HG02938 (cell line): Measurements from ENCODE around the gene TRPC4.

Source experiments
- ATAC-seq: cut with Tn5 transposase; IDR thresholded peaks from one replicate; pipeline ENCODE4 v1.9.1; 2021; ENCODE audit warnings: mild to moderate bottlenecking, moderate library complexity; ENCODE audit not compliant: unreplicated experiment

TRPC4 gene

DNA sequence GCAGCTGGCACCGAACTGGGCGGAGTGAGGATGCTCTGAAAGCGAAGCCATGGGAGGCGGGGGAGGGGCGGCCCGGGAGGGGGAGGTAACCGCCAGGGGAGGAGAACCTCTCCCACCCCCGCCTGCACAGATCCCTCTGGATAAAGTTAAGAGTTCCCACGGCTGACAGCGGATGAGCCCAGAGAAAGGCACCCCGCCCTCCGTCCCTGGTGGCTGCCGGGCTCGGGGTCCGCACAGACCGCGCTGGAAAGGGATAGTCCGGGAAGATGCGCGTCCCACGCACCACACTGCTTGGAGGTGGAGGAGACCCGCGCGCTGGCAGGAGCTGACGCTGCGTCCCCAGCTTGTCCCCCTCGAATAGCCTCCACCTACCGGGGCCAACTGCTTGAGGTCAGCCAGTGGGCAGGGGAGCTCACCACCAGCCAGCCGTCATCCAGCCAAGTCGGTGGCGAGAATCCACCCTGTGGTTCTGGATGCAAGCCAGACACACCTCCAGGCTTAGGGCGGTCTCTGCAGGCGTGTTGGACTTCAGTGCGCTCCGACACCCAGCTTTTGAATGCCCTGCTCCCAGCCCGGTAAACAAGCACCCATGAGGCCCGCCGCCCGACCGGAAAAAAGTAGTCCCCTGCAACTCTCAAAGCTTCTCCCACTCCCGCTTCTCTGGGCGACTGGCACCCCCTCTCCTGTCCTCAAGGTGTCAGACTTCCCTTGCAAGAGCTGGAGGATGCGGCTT lies at the start of gene TRPC4:
TRPC4 (minus strand) TSS at position 17 of the 733 bp plus-strand sequence. CDS start 86,439 bp downstream, outside the sequence.
- ATAC-seq: no peak

DNA sequence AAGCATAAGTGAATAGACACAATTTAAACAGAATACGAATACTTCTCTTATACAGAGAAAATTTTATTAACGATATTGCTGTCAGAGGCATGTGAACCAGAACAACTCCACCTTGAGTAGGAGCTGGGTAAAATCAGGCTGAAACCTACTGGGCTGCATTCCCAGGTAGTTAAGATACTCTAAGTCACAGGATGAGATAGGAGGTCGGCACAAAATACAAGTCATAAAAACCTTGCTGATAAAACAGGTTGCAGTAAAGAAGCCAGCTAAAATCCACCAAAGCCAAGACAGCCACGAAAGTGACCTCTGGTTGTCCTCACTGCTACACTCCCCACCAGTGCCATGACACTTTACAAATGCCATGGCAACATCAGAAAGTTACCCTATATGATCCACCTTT lies 49.2 kb upstream of the TRPC4 start:
- no peak for ATAC-seq

DNA sequence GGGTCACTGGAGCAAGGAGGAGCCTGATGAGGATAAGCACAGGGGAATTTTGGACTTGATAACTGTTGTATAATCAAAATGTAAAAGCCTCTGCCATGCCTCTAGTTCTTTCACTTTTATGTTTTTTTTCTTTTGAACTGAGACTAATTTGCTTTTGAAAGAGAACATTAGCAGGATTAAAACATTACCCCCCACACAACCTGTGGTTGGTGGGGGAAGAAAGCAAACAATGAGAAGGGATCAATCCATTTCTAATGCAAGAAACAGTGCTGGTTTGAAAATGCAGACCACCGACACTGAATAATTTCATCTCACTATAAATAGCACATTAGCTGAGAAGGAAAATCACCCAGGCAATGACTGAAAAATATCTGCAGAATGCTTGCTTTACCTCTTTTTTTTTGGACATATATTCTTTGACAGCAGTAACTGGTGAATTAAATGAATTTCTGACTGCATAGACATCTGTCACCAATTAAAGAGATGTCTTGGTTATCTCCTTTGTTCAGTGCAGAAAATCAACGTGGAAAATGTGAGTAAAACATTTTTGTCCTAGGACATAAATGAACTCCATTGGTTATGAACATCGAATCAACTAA lies 48.6 kb upstream of the TRPC4 start:
- ATAC-seq: no peak

DNA sequence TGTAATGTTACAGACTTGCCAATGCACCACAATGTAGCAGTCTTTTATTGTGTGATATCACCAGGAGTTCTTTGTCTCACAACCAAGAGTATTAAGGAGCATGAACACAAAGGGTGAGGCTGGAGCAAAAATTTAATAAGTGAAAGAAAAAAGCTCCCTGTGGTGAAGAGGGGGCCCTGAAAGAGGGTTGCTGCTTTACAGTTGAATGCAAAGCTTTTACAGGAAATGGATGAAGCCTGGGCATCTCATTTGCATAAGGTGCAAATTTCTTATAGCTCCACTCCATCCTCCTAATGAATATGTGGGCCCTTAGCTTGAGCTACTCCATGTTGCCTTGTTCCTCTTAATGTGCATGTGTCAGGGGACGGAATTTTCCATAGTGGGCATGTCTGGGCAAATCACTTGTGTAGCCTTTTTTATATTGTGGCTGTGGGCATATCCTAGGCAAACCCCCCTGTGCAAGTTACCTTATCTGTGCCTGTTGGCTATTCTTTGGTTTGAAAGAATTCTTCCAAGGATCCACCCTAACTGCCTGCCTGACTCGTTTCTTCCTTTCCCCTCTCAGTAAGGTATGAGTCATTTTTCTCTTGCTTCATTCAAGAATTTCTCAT lies 45.3 kb upstream of the TRPC4 start:
- ATAC-seq: no peak

DNA sequence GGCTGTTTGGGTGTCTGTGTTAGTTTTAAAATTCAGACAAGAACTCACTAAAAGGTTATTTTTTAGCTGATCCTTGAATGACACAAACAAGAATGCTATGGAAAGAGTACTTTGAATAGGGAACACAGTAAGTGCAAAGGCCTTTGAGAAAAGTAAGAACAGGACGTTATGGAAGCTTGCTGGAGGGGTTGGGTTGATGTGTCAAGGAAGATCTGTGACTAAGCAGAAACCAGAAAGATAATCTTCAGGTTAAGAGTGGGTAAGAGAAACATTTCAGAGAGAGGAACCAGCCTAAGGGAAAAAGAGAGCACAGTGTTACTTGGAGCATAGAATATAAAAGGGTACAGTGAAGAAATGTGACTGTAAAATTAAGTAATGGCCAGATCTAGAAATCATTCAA lies 41.2 kb upstream of the TRPC4 start:
- no peak for ATAC-seq

DNA sequence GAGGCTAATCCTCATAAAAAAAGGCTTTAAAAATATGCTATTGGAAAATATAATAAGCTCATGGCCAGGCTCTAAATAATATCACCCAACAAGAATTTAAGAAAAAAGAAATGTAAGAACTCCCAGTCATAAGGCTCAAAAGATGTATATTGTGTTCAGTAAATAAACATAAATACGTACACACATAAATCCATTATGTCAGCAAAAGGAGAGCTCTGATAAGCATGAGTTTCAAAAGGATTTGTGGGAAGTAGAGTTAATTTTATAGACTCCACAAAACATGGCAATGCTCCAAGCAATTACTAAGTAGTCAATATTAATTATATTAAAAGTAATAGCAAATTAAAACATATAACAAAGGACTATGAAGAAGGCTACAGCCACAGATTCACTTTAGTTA lies 37.3 kb upstream of the TRPC4 start:
- ATAC-seq: no peak

DNA sequence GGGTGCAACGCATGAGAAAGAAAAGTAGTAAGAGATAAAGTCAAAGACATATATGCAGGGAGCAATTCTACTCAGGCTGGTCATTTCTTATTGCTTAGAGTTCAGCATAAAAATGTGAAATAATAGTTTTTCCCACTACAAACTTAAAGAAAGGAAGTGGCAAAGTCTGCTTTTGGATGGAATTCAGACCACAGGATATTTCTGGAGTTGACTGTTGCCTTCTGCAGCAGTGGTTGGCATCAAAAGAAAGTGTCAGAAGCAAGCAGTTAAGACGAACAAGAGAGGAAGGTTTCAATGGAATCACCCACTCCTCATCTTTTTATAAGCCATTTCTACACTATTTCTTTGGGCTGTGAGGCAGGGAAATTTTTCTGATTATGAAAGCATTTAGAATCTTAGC lies 36.2 kb upstream of the TRPC4 start:
- no peak for ATAC-seq

DNA sequence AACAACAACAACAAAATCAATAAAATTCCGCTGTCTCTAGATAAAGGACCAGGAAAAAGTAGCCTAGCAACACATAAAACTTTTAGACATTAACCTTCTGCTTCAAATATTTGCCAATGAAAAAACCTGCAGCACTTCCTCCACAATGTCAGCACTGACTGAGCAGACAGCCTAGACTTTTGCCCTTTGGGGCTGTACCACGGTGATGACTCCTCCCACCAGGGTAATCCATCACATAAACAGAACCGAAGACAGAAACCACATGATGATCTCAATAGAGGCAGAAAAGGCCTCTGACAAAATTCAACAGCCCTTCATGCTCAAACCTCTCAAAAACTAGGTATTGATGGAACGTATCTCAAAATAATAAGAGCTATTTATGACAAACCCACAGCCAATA lies 30.2 kb upstream of the TRPC4 start:
- no peak for ATAC-seq

DNA sequence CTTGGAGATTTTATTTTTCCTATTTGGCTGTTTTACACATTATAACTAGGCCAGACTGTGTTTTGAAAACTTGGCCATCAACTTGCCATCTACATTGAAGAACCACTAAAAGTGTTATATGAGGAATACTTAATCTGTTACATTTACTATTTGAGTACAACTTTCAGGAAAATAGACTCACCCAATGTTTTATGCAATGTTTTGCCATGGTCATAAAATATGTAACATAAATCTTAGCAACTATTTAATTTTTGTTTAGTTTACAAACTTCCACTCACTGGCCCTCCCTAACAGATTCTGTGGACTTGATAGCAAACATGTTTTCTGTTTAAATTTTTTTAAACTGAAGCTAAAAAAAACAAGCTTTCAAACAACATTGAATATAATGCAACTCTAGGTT lies 23.7 kb upstream of the TRPC4 start:
- ATAC-seq: no peak

DNA sequence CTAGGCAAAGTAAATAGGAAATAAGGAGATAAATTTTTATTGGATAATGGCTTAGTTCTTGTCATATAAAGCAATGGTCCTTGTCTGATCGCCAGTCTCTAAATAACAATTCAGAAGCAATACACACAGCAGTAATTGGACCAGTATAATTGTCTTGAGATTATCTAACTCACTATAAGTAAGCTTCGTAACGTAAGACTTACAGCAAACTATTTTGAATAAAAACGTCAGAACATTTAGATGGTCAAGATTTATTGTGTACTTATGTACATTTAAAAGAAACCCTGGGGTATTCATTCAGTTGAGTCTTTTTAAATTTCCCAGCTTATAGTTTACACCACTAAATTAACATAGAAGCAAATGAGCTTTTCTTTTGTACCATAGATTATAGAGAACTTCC lies 20.2 kb upstream of the TRPC4 start:
- ATAC-seq: no peak

DNA sequence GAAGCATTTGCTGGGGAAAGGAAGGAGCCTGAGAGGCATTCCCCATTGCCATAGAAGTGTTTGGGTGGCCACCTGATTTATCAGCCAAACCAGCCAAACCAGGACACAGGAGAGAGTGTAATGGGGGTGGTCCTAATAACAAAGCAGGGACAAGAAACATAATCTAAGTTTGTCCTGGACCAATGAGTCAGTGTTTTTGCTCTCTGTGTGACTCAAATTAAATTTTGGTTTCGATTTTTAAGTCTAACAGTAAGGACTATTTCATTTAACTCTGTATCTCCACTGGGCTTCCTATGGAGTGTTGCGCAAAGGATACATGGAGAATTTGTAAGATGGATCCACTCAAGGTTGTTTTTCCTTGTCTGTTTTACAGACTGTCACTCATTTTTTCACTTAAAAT lies 19.5 kb upstream of the TRPC4 start:
- ATAC-seq: no peak

DNA sequence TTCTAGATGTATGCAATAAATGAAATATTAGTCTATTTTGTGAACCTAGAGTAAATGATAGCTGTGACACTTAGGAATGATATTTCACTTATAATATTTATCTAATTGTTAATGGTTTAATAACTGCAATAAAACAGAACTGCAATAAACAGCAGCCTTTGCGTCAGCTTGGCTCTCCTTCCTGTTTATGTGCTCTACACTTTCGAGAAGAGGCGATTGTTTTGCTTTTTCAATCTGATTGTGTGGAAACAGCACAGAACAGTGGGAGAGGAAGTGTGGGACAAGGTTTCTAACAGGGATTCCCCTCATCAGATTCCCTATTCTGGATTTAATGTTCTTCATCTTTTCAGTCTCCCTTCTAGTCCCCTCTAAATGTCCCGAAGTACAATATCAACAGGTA lies 17.3 kb upstream of the TRPC4 start:
- no peak for ATAC-seq

DNA sequence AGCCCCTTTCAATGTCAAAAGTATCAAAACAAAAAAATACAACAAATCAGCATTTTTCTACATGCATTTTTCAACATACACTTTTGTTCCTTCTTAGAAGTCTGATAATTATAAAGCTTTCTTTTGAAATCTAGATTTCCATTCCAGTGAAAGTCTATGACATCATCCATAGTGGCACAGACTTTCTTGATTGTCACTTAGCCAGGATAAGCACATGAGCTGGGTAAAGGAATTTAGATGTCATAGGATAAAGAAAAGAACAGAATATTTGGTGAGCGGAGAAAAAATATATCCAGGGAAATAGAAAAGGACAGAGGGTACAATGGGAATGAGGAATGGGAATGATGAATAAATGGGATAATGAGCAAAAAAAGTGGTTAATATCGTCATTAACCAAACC lies 15.1 kb upstream of the TRPC4 start:
- no peak for ATAC-seq

DNA sequence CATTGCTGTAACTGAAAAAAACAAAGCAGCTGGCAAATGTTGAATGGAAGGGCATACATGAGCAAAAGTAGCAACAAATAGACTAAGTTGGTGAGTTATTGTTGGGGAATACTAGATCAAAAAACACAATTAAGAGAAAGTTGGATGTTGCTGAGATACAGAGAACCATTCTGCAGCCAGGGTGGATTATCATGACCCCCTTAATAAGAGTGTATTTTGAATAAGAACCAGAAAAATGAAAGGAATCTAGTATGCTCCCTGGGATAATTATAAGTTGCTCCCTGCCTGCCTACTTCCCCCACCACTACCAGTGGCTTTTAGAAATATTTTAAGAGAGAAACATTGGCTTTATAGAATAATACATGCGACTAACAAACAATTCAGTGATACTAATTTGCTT lies 14.5 kb upstream of the TRPC4 start:
- ATAC-seq: no peak

DNA sequence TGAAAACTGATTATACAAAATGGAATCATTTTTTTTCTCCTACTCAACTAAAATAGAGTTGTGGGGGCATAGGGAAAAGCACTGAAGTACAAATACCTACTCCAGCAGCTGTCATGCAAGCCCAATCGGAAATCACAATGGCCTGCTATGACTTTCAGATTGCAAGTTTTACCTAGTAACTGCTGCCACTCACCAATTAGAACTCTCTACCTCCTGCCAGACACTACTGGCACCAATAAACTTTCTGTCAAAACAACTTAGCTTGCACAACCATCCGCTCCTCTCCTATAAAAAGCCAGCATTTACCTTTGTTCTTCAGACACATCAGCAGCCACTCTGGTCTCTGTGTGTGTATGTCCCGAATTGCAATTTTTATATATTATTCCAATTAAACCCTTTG lies 9.3 kb upstream of the TRPC4 start:
- ATAC-seq: no peak

DNA sequence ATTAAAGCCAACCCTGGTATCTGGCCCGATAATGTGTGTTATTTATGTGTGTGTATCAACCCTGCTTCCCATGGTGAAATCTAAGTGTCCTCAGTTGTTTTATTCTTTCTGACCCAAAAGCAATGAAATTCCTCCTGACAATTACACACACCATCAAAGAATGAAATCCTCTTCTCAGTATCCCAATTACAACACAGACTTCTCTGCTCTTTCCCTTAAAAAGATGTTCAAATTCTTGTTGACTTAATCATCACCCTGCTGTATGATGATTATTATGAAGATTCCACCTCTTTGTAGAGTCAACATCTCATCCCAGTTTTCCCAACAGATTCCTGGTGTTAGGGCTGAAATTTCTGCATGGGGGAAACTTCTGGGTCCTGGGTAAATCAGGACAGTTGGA lies 8.9 kb upstream of the TRPC4 start:
- ATAC-seq: no peak

DNA sequence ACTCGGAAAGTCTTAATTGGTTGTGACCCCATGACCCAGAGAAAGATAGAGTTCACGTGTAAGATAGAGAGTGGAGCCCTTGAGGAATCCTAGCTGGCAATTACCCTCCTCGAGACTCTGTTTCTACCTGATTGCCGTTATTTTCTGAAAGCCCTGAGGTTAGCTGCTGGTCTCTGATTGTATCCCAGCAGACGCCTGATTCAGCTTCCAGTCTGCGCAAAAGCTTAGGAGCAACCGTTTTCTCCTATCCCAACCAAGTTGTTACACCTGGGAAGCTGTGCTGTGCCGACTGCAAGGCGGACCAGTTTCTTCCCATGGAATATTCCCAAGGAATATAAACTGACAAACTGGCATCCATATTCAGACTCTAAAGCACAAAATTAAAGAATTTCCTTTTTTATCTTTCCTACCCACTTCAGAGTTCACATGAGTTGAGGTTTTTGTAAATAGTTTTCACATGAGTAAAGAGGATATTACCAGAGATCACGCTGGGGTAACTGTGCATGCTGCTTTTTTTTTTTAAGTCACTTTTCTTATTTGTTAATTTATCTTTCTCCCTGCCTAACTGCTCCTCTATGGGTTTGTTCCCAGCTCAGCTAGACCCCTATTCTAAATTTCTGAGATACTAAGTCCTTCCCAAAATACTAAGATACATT lies 1.5 kb upstream of the TRPC4 start:
- no peak for ATAC-seq

DNA sequence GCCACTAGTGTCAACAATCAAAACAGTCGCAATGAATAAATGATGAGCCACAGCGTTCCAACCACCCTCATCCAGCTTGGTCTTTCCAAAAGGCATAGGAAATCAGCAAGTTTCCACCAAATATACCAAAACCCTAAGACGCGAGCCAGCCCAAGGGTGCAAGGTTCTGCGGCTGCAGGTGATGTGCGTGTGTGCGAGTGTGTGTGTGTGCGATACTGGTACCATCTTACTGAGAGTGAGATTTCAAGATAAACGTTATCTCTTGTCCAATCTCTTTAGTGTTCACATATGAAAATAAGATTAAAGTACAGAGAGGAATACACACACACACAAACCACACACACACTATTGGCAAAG lies 895 bp upstream of the TRPC4 start:
- ATAC-seq: no peak

DNA sequence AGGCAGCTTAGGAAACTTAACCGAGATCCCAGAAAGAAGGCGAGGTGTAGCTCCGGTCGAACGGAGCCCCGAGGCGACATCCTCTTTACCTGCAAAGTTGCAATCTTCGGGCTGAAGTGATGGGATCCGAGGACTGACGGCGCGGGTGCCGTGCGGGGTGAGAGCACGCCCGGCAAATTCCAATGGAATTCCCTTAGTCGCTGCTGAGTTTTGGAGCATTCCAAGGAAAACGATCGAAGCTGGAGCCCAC lies 141 bp downstream of the TRPC4 start:
- ATAC-seq: no peak

DNA sequence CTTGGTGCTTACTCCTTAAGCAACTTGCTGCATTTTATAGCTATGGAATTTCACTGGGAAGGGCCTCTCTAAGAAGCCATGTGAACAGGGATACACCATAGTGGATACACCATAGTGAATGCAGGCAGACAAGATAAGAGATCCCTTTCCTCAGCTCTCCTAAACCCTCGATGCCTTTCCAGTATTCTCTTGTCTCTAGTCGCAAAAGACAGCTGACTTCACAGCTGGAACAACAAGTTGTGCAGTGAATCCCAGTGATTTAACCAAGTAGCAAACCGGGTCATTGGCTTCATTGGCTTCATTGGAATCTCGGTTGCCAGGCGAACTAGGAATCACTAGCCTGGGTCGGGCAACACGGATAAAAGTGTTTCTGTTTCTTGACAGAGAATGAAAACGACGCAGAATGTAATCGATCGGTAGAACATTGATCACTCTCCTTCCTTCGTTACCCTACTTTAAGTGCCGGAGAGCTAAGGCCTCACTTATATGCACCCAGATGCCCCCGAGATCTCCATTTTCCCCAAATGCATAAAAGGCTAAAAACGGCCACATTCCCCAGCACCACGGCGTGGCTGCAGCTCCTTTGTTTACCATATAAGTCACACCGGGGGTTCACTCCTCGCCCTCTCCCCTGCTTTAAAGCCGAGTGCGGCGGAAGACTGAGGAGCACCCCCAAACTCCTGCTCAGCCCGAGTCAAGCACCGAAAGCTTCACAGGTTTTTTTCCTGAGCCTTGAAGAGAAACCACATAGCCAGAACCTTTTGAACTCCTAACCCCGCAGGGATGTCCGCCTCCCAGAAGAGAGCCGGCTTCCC lies 674 bp downstream of the TRPC4 start:
- no peak for ATAC-seq

DNA sequence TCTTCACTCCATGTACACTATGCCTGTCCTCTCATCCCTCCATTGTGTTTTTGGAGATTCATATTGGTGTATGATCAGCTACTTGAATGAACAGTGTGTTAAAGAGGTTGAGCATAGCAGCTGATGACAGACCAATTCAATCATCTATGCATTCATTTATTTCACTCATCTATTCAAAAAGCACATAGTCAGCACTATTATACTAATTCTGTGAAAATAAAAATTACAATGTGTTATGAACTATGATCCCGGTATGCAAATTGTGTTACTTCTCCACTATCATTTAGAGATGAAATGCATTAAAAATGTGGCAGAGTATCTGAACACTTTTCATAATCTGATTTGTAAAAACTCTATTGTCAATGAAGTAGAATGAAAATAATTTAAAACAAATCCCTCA lies 5.9 kb downstream of the TRPC4 start:
- no peak for ATAC-seq

DNA sequence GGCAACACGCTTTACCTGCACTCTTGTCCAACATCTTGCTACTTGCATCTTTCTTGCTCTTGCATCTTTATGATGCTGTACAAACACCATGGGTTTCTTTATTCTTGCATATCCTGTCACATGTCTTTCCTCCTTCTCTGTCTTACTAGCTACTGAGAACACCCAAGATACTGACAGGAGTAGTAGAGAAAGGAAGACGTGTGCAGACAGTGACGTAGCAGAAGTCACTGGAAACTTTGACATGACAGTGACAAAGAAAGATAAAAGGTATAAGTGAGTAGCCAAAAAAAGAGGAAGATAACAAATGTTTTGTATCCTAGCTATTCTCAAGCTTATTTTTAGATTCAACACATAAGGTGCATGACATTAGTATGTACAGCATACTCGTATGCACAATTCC lies 34.2 kb downstream of the TRPC4 start:
- no peak for ATAC-seq
